ENCODE results near the gene ZNF256. TPM values are rescaled to one million over a fixed set of nuclear protein-coding genes. Genes with fewer than 3 reads are reported as not detected.

The ZNF256 gene
- total and polyA plus RNA-seq, 10 of the 15 experiments (the other 5 are each of a cell fraction or from before 2014, with no cell fraction given): 1.0 to 7.5 (median 4.3) TPM

DNA sequence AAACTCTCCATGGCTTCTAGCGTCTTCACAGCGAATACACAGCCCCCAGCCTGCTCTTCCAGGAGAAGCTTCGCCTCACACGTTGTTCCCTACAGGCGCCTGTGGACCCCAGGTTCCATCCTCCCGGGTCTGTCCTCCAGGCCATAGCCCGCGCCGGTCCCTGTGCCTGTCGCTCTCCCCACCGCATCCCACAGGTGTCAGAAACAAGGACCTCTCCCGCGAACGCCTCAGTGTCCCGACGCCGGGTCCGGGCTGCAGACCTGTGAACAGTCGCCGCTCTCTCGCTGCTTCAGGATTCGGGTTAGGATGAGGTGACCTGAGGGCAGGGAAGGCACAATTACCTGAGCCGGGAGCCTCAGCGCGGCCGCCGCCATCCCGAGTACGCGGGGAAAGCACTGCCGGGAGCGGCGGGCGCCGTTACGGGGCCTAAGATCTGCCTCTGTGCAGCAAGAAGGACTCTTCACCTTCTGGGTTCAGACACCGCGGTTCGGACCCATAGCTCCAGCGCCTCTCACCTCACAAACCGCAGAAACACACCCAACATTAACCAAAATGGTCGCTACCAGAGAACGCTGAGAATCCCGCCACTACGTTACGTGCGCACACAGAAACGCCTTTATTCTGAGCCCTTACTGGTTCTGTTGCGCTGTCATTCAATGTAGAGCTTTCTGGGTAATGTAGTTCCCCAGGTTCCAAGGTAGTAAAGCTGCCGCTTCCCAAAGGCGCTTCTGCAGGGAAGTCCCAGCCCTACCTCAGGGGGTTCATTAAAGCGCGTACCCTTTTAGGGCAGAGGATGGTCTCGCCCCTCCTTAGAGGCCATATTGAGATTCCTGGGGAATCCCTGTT lies 12.5 kb downstream of the ZNF256 start, which contains the start of gene ZNF418 (continued):
- TF ChIP-seq RELB (IDR thresholded peaks at IDR 0.05; ENCODE audit: low read depth): 0 out of 2 replicates have a peak, but pooled peaks have one; percentile 27
- TF ChIP-seq EGR1 (IDR thresholded peaks at IDR 0.05; ENCODE audit: borderline replicate concordance in 1 of 2, low read depth in 2 of 2, low read length in 2 of 2): peak in 1 of 2 experiments; percentile 56; a peak in 1 of 3 replicates
- TF ChIP-seq HCFC1 (IDR thresholded peaks at IDR 0.05; ENCODE audit: low read length): peak; percentile 87
- TF ChIP-seq, protein P1, sequence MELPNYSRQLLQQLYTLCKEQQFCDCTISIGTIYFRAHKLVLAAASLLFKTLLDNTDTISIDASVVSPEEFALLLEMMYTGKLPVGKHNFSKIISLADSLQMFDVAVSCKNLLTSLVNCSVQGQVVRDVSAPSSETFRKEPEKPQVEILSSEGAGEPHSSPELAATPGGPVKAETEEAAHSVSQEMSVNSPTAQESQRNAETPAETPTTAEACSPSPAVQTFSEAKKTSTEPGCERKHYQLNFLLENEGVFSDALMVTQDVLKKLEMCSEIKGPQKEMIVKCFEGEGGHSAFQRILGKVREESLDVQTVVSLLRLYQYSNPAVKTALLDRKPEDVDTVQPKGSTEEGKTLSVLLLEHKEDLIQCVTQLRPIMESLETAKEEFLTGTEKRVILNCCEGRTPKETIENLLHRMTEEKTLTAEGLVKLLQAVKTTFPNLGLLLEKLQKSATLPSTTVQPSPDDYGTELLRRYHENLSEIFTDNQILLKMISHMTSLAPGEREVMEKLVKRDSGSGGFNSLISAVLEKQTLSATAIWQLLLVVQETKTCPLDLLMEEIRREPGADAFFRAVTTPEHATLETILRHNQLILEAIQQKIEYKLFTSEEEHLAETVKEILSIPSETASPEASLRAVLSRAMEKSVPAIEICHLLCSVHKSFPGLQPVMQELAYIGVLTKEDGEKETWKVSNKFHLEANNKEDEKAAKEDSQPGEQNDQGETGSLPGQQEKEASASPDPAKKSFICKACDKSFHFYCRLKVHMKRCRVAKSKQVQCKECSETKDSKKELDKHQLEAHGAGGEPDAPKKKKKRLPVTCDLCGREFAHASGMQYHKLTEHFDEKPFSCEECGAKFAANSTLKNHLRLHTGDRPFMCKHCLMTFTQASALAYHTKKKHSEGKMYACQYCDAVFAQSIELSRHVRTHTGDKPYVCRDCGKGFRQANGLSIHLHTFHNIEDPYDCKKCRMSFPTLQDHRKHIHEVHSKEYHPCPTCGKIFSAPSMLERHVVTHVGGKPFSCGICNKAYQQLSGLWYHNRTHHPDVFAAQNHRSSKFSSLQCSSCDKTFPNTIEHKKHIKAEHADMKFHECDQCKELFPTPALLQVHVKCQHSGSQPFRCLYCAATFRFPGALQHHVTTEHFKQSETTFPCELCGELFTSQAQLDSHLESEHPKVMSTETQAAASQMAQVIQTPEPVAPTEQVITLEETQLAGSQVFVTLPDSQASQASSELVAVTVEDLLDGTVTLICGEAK (IDR thresholded peaks at IDR 0.05; ENCODE audit: borderline replicate concordance): peak; percentile 46
- no peak for TF ChIP-seq BRCA1 (IDR thresholded peaks at IDR 0.05; ENCODE audit: low read depth, low read length)
- peak; percentile 89 for TF ChIP-seq YY1 (IDR thresholded peaks at IDR 0.05; ENCODE audit: low read depth, low read length)
- peak; percentile 98 for TF ChIP-seq PKNOX1 (IDR thresholded peaks at IDR 0.05)
- peak; percentile 53; the same call in 1 of the 2 replicates for TF ChIP-seq DPF2 (IDR thresholded peaks at IDR 0.05)
- TF ChIP-seq CBFB (IDR thresholded peaks at IDR 0.05; ENCODE audit: low read depth): peak; percentile 35; the same call in 1 of the 2 replicates
- no peak for TF ChIP-seq POU2F2 (IDR thresholded peaks at IDR 0.05; ENCODE audit: borderline replicate concordance, low read depth, low read length)
- peak; percentile 34; the same call in 1 of the 2 replicates for TF ChIP-seq GABPA (IDR thresholded peaks at IDR 0.05; ENCODE audit: low read depth)
- TF ChIP-seq IKZF1 (conservative IDR thresholded peaks at IDR 0.05): peak; percentile 59; the same call in 1 of the 2 replicates
- TF ChIP-seq NFYB (IDR thresholded peaks at IDR 0.05; ENCODE audit: insufficient read depth, low read depth, low read length): peak; percentile 74
- TF ChIP-seq NR2C2 (IDR thresholded peaks at IDR 0.05; ENCODE audit: borderline replicate concordance, control insufficient read depth, insufficient read length, low read depth): no peak
